ENCODE data around the gene KDM3B.
"Not testable (repeated sequence)": the region's sequence is repeated elsewhere in the genome, so short reads cannot be mapped to it uniquely, and the experiment has no call there.

The KDM3B gene

GRCh38 chr5:138389332-138389731 lies 36.8 kb downstream of the KDM3B start:
- TF ChIP-seq OSR1 (CRISPR knock-in tag; IDR thresholded peaks at IDR 0.05) (no peak), PATZ1 (CRISPR knock-in tag; IDR thresholded peaks at IDR 0.05; ENCODE audit: borderline replicate concordance) (no peak), ESRRG (CRISPR knock-in tag; IDR thresholded peaks at IDR 0.05) (no peak), TSHZ2 (CRISPR knock-in tag; IDR thresholded peaks at IDR 0.05) (no peak), GLIS3 (CRISPR knock-in tag; IDR thresholded peaks at IDR 0.05) (no peak), CSRNP3 (CRISPR knock-in tag; IDR thresholded peaks at IDR 0.05) (no peak), PPARA (CRISPR knock-in tag; IDR thresholded peaks at IDR 0.05; ENCODE audit: borderline replicate concordance) (no peak), BACH2 (CRISPR knock-in tag; IDR thresholded peaks at IDR 0.05; ENCODE audit: borderline replicate concordance) (no peak), SNAI2 (CRISPR knock-in tag; IDR thresholded peaks at IDR 0.05) (no peak), ISL1 (CRISPR knock-in tag; IDR thresholded peaks at IDR 0.05) (no peak), ZNF565 (CRISPR knock-in tag; conservative IDR thresholded peaks at IDR 0.05; ENCODE audit: low read depth) (no peak), TOX (CRISPR knock-in tag; IDR thresholded peaks at IDR 0.05; ENCODE audit: borderline replicate concordance) (no peak)
- no peak for ATAC-seq

- ATAC-seq = not testable (repeated sequence)
Measured at GRCh38 chr5:138389911-138390310, 37.4 kb downstream of the KDM3B start.

GRCh38 chr5:138391859-138392386 lies 39.4 kb downstream of the KDM3B start:
- no peak for TF ChIP-seq ISL1 (CRISPR knock-in tag; IDR thresholded peaks at IDR 0.05)
- no peak for TF ChIP-seq GLIS3 (CRISPR knock-in tag; IDR thresholded peaks at IDR 0.05)
- no peak for TF ChIP-seq TSHZ2 (CRISPR knock-in tag; IDR thresholded peaks at IDR 0.05)
- TF ChIP-seq ZNF8 (CRISPR knock-in tag; IDR thresholded peaks at IDR 0.05) = no peak
- ATAC-seq = no peak

- ATAC-seq = no peak
- TF ChIP-seq TSHZ2 (CRISPR knock-in tag; IDR thresholded peaks at IDR 0.05) = no peak
- TF ChIP-seq TCF4 (CRISPR knock-in tag; IDR thresholded peaks at IDR 0.05; ENCODE audit: borderline replicate concordance) = no peak
- TF ChIP-seq ZFP3 (CRISPR knock-in tag; IDR thresholded peaks at IDR 0.05) = no peak
- TF ChIP-seq ESRRG (CRISPR knock-in tag; IDR thresholded peaks at IDR 0.05) = no peak
- TF ChIP-seq SNAI2 (CRISPR knock-in tag; IDR thresholded peaks at IDR 0.05) = no peak
- TF ChIP-seq BACH2 (CRISPR knock-in tag; IDR thresholded peaks at IDR 0.05; ENCODE audit: borderline replicate concordance) = no peak
- TF ChIP-seq ZNF70 (CRISPR knock-in tag; IDR thresholded peaks at IDR 0.05) = no peak
Measured at GRCh38 chr5:138402640-138403039, 50.2 kb downstream of the KDM3B start.

Measured in SK-N-SH treated with all-trans-retinoic acid at 6 μM for 48 hours (cell line).